ENCODE measurements around the gene MYOM1. TPM values are rescaled to one million over a fixed set of nuclear protein-coding genes. Genes with fewer than 3 reads are reported as not detected.
"Not testable (repeated sequence)": the region's sequence is repeated elsewhere in the genome, so short reads cannot be mapped to it uniquely, and the experiment has no call there.

MYOM1 gene
- total and polyA plus RNA-seq, 12 donors = 94.4 to 1,558 (median 870) TPM

GRCh38 chr18:3053081-3053480 is 166.7 kb downstream of the MYOM1 start:
- 98 to 99% methylated on average over 4 of the region's 4 CpGs for WGBS, 2 donors
- ATAC-seq (no peak), DNase-seq (no peak)
- Histone ChIP-seq H3K9me3 (no peaks in the 10 kb centered on the region), H3K36me3 (no peaks in the 10 kb centered on the region), H3K27me3 (no peaks in the 10 kb centered on the region), H3K4me1 (peaks cover 0 to 8% (median 0%) of the 10 kb centered on the region in 9 donors), H3K27ac (no peak overlapping the region), H3K4me3 (no peak overlapping the region)
- TF ChIP-seq CTCF (IDR thresholded peaks at IDR 0.05) = no peak
- intact Hi-C loops (cut with DNase I) = no loop called here

- Histone ChIP-seq H3K9me3 (no peaks in the 10 kb centered on the region), H3K36me3 (no peaks in the 10 kb centered on the region), H3K27me3 (no peaks in the 10 kb centered on the region), H3K4me1 (peaks cover 0 to 8% (median 0%) of the 10 kb centered on the region in 9 donors), H3K4me3 (no peak overlapping the region), H3K27ac (no peak overlapping the region)
- WGBS, 2 donors = 57 to 64% methylated on average over 2 of the region's 2 CpGs
- intact Hi-C loops (cut with DNase I) = no loop called here
- DNase-seq (no peak), ATAC-seq (no peak)
- no peak for TF ChIP-seq CTCF (IDR thresholded peaks at IDR 0.05)
Observed at GRCh38 chr18:3052411-3052758, 167.4 kb downstream of the MYOM1 start.

GRCh38 chr18:3051718-3052410 is 167.9 kb downstream of the MYOM1 start:
- Histone ChIP-seq H3K4me3 (no peak overlapping the region), H3K36me3 (no peaks in the 10 kb centered on the region), H3K27ac (no peak overlapping the region), H3K4me1 (peaks cover 0 to 8% (median 0%) of the 10 kb centered on the region in 9 donors), H3K27me3 (no peaks in the 10 kb centered on the region), H3K9me3 (no peaks in the 10 kb centered on the region)
- 86% methylated on average over 8 of the region's 8 CpGs for WGBS, 2 donors
- TF ChIP-seq CTCF (IDR thresholded peaks at IDR 0.05) = no peak
- ATAC-seq (peak in 1 of 8 donors; percentile 22), DNase-seq (no peak)
- intact Hi-C loops (cut with DNase I) = no loop called here

GRCh38 chr18:3049897-3050454 is 169.8 kb downstream of the MYOM1 start:
- ATAC-seq; H3K27ac ChIP-seq; H3K27me3 ChIP-seq; DNase-seq; H3K4me3 ChIP-seq; intact Hi-C loops (cut with DNase I); H3K36me3 ChIP-seq; H3K9me3 ChIP-seq: not testable (repeated sequence)
- WGBS, 2 donors = 81 to 83% methylated on average over 1 to 4 of the region's 8 CpGs
- peaks cover 0 to 16% (median 0%) of the 10 kb centered on the region in 9 donors for H3K4me1 ChIP-seq

- no peak for ATAC-seq
- WGBS, 2 donors = 94 to 100% methylated on average over 3 of the region's 3 CpGs
- TF ChIP-seq CTCF (IDR thresholded peaks at IDR 0.05) = no peak
- no peak overlapping the region for H3K4me3 ChIP-seq
- peaks cover 0 to 20% (median 0%) of the 10 kb centered on the region in 9 donors for H3K4me1 ChIP-seq
- H3K9me3 ChIP-seq = no peaks in the 10 kb centered on the region
- intact Hi-C loops (cut with DNase I) = no loop called here
- no peaks in the 10 kb centered on the region for H3K36me3 ChIP-seq
- H3K27me3 ChIP-seq = no peaks in the 10 kb centered on the region
- H3K27ac ChIP-seq = no peak overlapping the region
- no peak for DNase-seq
Observed at GRCh38 chr18:3048820-3049349, 170.9 kb downstream of the MYOM1 start.
